GM18873 (cell line): ENCODE results near the gene SUMO3.

Source experiments
- ATAC-seq: cut with Tn5 transposase; IDR thresholded peaks from one replicate; pipeline ENCODE4 v1.9.1; 2021; ENCODE audit warnings: mild to moderate bottlenecking, moderate library complexity, moderate number of reproducible peaks; ENCODE audit not compliant: unreplicated experiment, low FRiP score

SUMO3 gene

DNA sequence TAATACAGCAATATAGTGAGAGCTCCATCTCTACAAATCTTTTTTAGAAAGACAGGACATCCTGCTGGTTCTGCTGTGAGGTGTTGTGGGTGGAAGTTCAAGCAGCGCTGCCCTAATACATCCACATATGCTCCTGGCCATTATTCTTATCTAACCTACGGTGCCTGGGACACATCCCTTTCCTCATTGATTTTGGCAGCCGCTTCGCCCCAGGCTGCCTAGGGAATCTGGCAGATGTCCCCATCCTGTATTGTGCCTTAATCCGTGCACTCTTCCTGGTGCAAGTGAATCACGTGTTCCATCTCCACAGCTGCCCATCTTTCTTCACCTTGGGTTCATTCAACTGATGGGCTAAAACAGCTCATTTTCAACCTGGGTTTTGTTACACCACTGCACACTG is 13.1 kb downstream of the SUMO3 start:
- ATAC-seq = no peak

DNA sequence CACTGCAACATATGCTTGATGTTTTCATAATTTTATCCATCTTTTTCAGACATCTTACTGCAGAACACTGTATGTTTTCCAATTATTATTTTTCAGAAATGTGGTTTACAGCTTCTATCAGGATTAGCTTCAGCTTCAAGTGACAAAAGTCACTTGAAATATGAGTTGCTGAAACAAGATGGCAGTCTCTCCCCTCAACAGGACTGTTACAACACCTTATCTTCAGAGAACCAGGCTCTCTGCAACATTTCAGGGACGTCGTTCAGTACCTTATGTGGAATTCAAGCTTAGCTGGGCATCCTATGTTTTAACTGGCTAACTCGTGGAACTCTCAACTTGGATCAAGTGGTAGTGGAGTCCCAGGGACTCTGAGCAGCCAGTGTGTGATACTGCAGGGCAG is 14.2 kb downstream of the SUMO3 start:
- ATAC-seq = no peak

DNA sequence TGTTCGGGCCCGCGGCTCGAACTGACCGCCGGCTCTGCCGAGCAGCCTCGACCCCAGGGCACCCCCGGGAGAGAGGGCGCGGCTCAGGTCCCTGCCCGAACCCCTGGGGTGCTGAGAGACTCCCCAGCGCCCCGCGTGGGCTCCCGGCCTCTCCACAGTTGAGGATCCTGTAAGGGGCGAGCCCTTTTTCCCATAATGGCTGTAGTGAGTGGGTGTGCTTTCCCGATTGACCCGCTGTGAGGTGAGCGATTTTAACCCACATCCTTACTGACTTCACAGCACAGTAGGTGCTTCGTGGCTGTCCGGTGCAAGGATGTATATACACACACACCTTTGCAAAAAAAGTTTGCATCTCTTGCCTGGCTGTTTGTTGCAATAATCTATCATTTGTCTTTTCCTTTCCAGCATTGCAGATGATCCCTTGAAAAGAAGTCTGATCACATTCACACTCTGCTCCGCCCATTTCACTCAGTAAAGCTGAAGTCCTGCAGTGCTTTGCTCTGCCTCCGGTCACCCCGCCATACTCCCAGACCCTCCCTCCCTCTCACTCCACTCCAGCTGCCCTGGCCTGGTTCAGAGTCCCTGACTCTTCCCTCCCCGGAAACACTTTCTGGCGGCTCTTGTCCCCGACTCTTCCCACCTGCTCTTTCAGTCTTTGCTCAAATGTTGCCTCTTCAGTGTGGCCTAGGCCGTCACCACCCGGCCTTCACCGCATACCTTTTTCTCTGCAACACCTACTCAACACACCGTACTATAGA is 15.3 kb downstream of the SUMO3 start:
- no peak for ATAC-seq

DNA sequence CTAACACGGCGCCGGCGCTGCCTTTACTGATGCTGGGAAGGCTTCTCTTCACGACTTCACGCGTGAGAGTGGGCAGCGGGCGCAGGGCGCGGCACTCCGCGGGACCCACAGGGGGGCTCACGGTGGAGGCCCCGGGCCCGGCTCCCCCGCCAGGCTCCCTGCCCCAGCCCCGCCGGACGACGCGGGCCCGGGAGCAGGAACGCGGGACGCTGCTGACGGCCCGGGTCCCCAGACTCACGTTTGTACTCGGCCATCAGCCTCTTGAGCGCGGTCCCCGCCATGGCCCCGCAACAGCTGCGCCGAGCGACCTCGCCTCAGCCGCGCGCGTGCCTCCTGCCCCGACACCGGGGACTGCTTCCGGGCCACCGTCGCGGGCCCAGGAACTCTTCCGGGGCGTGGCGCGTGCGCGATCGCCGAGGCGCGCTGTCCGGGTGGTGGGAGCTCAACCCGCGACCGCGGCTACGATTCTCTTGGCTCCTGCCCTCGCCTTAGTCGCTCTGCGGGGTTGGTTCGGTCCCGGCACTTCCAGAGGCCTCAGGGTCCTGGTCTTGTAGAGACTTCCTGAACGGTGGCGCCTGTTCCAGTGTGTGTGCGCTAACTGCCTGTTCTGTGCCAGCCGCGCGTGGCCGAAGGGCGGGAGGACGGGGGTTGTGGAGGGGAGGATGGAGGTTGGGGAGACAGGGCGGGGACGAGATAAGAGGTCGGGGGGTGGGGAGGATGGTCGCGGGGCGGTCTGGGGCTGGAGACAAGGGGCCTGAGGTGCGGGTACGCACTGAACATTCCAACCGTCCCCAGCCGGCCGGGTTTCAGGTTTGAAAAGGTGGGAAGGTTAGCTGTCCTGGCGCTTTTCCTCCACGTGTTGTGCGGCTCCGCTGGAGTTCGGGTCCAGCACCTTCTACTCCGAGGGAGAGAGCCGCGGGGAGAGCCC is 16.1 kb downstream of the SUMO3 start, which contains the start of gene UBE2G2:
Gene UBE2G2, minus strand, starts transcription at position 353 of the 928 bp plus-strand sequence. Its CDS starts 72 bp downstream, at position 281.
- no peak for ATAC-seq

DNA sequence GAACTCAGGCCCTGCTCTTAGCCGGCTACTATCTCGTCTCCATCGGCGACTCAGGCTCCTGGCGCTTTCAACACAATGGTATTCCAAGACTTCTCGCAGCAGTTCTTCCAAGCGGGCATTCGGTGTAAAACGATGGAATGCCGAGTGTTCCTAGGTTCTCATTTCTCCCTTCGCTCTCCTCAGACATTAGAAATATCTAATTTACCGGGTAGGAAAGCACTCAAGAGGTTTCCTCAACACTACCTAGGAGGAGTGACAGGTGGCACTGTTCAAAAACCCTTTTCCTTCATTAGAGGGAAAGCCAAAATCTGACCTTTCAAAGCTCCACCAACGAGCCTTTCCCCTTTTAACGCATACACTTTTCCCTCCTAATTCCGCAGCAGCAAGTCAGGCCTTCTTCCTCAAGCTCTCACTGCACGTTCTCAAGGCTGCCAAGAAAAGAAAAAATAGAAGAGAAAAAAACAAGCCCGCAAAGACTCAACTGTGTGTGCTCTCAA is 16.8 kb downstream of the SUMO3 start:
- ATAC-seq = no peak

DNA sequence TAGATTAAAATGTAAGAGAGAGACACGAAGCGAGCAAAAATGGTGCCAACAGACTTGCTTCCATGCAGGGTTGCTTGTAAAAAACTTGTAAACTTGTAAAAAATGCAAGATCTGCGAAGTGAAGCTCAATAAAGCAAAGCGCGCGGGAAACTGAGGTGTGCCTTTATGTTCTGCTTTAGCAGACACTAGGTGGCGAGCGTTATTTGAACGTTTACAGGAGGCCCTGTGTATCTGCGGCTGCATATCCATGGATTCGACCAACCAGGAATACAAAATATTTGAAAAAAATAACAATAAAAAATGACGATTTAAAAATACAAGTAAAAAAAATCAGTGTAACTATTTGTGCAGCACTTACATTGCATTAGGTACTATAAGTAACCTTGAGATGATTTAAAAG is 17.8 kb downstream of the SUMO3 start:
- no peak for ATAC-seq

DNA sequence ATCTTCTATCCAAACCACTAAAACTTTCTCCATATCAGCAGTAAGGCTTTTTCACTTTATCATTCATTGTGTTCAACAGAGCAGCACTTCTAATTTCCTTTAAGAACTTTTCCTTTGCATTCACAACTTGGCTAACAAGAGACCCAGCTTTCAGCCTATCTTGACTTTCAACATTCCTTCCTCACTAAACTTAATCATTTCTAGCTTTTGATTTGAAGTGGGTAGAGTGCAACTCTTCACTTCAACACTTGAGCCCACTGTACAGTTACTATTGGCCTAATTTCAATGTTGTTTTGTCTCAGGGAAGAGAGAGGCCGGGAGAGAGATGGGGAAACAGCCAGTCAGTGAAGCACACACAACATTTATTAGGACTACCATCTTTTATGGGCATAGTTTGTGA is 18.2 kb downstream of the SUMO3 start:
- no peak for ATAC-seq

DNA sequence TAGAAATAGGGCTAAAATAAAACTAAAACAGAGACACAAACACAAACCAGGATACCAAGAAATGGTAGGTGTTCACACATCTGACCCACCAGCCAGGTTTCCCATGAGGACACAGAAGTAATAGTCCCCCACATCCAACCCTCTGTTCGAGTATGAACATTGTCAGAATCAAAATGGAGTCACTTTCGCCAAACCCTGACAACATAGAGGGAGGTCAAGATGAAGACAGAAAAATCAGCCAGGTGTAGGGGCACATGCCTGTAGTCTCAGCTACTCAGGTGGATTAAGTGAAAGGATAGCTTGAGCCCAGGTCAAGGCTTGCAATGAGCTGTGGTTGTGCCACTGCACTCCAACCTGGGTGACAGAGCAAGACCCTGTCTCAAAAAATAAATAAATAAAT is 20.1 kb downstream of the SUMO3 start:
- ATAC-seq = no peak

DNA sequence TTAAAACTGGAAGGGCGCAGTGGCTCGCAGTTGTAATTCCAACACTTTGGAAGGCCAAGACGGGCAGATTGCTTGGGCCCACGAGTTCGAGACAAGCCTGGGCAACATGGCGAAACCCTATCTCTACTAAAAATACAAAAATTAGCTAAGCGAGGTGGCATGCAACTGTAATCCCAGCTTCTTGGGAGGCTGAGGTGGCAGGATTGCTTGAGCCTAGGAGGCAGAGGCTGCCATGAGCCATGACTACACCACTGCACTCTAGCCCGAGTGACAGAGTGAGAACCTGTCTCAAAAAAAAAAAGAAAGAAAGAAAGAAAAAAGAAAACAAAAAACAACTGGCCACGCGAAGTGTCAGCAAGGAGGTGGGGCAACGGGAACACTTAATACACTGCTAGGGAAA is 22.5 kb downstream of the SUMO3 start:
- ATAC-seq = no peak

DNA sequence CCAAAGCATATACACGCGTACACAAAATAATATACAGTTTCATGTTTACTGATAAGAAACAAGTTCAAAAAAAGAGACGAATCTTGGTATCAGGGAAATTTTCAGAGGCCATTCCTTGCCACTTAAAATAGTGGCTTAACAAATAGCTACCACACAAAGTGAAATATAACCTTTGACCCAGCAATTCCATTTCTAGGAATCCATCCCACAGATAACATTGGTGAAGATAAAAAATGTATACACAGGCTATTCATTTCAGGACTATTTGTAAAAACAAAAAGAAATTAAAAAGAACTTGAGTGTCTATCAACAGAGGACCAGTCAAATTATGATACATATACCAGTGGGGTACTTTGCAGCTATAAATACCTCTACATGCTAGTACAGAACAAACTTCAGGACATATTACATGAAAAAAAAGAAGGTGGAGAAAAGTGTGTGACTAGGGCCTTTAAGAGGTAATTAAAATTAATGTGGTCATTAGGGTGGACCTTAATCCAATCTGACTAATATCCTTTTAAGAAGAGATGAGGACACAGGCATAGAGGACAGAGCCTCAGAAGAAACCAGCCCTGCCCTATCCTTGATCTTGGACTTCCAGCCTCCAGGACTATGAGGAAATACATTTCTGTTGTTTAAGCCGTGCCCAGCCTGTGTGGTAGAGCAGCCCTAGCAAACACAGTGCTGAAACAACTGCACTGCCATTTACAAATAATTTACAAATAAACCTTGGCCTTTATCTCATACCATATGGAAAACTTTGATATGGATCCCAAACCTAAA is 24.1 kb downstream of the SUMO3 start:
- ATAC-seq = no peak

DNA sequence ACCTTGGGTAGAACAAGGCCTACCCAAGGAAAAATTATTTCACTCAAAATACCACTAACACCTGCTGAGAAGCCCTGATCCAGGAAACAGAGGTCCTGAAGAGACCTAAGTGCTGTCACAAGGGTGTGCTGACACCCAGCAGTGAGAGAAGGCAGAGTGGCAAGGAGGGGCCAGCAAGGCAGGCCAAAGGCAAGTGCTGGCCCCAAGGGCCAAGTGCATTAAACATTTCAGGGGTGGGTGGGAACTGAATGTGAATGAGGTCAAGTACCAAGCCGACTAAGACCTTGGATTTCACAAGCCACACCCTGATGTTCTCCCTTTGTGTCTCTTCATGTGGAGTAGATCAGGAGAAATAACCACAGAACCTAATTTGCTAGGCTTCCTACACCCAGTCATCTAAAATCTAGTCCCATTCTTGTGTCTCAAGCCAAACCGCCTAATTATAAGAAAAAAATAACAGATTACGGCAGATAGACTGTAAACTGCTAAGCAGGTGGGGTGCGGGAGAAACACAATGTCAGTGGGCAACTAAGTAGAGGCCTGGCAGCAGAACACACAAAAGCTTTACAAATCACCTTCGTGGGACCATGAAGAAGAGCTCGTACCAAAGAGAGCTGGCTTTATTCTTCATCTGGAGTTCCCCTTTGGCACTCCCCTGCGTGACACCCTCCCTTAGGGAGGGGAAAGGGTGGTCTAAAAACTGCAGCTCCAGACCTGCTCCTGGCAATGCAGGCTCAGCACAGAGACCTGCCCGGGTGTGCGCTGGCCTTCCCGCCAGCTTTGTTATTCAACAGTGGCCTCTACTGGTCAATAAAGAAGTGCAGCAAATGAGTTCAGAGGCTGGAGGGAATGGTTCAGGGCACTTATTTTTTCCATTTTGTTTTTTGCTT is 24.9 kb downstream of the SUMO3 start:
- ATAC-seq = no peak

DNA sequence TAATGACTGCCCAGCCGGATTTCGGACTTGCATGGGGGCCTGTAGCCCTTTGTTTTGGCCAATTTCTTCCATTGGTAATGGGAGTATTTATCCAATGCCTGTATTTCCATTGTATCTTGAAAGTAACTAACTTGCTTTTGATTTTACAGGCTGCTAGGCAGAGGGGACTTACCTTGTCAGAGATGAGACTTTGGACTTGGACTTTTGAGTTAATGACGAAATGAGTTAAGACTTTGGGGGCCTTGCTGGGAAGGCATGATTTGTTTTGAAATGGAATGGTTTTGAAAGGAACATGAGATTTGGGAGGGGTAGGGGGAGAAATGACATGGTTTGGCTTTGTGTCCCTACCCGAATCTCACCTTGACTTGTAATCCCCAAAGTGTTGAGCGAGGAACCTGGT is 25.9 kb downstream of the SUMO3 start:
- no peak for ATAC-seq

DNA sequence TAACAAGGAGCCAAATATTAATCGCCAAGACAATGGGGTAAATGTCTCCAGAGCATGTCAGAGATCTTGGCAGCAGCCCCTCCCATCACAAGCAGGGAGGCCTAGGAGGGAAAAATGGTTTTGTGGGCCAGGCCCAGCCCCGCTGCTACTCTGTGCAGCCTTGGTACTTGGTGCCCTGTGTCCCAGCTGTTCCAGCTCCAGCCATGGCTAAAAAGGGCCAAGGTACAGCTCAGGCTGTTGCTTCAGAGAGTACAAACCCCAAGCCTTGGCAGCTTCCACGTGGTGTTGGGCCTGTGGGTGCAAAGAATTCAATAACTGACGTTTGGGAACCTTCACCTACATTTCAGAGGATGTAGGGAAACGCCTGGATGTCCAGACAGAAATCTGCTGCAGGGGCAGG is 26.6 kb downstream of the SUMO3 start:
- no peak for ATAC-seq

DNA sequence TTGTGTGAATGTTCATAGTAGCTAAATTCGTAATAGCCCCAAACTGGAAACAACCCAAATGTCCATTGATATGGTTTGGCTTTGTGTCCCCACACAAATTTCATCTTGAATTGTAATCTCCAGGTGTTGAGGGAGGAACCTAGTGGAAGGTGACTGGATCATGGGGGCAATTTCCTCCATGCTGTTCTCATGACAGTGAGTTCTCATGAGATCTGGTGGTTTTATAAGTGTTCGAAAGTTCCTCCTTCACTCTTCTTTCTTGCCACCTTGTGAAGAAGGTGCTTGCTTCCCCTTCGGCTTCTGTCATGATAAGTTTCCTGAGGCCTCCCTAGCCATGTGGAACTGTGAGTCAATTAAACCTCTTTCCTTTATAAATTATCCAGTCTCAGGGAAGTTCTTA is 27.5 kb downstream of the SUMO3 start:
- ATAC-seq = no peak

DNA sequence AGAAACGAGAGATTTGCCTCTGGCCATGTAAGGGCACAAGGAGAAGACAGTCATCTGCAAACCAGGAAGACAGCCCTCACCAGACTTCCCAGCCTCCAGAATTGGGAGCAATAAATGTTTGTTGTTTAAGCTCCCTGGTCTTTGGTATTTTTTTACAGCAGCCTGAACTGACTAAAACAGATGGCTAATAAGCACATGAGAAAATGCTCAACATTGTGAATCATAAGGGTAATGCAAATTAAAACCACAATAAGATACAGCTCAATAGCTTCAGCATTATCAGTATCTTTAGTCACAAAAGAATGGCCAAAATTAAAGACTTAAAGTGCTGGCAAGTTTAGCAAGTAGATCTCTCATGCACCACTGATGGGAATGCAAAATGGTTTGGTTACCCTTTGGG is 28.0 kb downstream of the SUMO3 start:
- no peak for ATAC-seq

DNA sequence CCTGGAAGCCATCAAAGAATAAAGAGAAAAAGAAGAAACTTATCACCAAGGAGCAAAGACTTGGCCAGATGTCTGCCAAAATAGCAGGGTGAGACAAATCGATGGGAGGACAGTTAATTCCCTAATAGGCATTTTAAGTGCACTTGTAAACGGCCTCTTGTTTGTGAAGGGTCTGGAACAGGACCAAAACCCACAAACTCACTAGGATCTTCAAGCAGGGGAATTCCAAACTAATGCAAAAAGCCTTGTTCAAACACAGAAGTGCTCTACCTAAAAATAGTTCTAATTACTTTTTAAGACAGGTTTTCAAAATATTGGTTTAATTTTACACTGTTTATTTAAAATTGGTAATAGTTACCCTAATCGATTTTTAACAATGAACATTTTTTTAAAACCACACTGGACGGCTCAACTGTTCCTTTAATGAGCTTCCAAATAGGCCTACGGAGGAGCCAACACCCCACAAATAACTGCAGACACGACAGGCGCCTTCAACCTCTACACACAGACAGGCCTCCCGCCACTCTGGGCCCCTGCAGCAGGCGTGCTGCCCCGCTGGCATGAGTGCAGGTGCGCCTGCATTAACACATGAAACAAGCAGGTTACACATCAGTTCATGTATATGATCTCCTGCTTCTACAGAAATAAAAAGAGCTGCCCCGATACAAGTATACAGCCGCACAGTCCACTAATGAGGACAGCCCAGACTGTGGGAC is 32.1 kb downstream of the SUMO3 start:
- no peak for ATAC-seq

DNA sequence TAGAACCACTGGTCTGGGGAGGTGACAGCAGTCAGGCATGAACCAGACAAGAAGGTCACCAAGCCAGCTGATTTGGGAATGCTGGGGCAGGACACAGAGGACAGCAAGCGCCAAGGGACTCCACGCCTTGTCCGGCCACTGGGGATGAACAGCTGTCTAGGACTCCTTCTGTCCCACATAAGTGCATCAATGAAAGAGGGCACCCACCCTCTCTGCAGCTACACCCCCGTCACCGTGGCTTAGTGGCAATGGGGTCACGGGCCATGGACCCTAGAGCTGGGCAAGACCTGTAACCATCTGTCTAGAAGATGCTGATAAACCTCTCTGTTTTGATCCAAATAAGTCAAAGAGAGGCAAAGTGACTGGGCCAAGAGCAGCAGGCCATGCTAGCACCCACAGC is 33.1 kb downstream of the SUMO3 start:
- ATAC-seq = no peak

DNA sequence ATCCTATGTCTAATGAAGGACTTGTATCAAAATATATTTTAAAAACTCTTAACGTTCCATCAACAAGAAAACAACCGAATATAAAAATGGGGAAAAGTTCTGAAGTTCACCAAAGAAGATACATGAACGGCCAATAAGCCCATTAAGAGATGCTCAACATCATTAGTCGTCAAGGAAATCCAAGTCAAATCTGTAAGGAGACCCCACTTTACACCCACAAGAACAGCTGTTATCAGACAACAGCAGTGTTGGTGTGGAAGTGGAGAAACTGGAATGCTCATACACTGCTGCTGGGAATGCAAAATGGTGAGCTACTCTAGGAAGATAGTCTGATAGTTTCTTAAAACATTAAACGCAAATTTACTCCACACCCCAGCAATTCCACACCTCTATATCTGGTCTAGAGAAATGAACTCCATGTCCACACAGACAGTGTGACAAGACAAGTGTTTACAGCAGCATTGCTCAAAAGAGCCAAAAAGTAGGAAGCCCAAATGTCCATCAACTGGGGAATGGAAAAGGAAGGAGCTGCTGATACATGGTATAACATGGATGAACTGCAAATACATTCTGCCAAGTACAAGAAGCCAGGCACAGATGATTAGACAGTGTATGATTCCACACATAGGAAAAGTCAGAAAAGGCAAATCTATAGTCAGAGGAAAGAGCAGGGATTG is 34.7 kb downstream of the SUMO3 start:
- no peak for ATAC-seq
